ENCODE results near the gene C7.

C7 gene

DNA sequence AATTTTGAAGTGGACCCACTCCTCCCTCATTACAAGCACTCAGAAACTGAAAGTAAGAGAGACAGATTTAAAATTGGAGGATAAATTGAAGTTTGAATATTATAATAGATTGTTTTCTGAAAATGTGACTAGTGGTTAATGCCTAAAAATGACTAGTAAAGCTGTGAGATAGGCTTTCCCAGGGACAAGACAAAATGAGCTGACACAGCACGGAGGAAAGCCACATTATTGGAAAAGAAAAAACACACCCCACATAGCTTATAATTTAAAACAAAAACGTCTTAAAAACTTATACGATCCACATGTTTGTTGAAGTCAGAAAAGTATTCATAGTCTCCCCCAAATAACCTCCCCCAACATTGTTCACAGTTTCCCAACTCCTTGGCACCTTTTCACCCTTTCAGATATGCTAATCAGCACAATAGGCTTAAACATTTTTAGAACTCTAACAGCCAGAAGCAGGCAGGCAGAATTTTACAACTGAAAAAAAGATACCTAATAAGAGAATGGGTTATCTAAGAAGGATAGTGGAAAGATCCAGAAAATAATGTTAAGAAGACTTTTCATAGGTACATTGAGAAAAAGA lies 6.1 kb downstream of the C7 start:
- no peak for DNase-seq (ENCODE audit: low read depth in 2 of 2, low spot score in 1 of 2)

DNA sequence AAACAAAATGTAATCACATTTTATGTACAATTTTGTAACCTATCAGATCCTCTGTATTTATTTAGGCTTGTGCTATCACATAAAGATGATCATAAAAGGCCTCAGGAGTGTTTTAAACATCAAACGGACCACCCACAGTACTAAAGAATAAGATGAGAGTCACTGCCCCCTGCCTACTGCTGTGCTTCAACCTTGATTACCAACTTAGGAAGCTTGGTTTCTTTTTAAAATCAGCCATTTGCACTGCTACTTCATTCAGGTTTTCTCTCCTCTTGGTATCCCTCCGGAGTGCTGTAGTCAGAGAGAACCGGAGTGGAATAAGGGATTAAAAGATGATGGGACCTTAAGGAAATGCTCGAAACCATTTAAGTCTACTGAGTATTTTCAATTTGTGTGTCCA lies 6.9 kb downstream of the C7 start:
- no peak for DNase-seq (ENCODE audit: low read depth in 2 of 2, low spot score in 1 of 2)

DNA sequence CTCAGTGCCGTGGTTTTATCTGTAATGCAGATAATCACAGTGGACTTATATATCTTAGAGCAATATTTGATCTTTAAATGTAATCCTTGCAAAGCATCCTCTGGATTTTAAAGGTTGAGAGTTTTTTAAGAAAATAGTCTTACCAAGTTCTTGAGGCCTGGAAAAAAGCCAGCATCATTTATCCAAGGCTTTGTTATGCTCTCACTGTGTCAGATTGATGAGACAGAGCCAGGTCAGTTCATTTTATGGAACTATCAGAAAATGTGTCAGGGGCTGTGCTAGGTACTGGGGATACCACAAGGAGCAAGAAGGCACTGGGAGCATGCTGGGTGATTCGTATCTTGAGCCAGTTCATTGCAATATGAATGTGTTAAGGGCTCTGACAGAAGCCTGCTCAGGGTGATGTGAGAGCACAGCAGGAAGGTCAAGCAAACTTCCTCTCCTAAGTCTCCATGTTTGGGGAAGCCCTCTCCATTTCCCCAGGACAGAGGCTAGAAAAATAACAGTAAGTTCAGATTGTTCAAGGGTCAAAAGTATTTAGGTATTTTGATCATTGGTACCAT lies 19.7 kb downstream of the C7 start:
- DNase-seq (ENCODE audit: low read depth in 2 of 2, low spot score in 1 of 2): no peak

DNA sequence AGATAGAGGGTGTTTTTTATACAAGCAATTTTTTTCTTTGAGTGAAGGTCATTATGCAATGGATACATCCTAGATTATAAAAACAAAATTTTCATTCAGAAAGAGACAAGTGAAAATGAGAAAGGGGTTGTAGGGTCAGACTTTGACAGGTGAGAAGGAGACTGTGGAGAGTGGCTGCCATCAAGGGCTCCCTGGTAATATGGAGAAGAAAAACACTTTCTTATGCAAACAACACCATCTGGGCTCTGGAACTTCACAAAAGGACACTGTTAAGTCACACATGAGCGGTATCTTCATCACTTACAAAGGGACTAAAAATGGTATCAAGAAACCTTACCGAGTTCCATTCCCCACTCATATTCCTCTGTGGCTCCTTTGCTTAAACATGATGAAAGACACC lies 23.5 kb downstream of the C7 start:
- no peak for DNase-seq (ENCODE audit: low read depth in 2 of 2, low spot score in 1 of 2)

DNA sequence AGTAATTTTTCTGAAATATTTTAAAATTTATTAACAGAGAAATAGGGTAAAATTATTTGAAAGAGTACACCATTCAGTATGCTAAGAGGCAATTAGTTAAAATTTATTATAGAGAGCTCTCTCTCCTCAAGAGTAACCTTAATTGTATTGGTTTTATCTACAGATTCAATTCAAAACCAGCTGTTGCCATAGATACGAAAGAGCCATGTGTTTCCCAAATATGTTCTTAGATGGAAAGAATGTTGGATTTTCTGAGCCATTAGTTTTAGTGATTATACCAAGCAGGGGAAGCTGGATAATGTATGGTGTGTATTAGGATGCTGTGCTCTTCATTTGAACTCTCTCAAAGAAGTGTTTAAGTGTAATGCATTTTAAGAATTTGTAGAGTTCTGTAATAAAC lies 27.8 kb downstream of the C7 start:
- DNase-seq (ENCODE audit: low read depth in 2 of 2, low spot score in 1 of 2): no peak

DNA sequence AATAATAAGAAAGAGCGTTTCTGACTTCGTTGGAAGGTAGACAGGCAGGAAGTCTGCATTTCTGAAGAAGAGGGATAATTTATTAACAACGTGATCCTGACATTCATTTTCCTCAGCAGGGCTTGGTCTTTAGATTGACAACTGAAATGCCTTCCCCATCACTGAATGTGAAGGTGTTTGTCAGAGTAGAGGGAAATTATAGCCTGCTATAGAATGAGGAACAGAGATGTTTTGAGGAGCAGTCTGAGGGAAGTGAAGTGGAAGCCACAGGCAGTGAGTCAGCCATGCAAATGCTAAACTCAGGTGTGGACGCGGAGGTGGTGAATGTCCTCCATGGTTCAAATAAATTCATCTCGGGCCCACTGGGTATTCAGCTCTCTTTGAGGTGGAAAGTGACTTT lies 30.5 kb downstream of the C7 start:
- no peak for DNase-seq (ENCODE audit: low read depth in 2 of 2, low spot score in 1 of 2)

DNA sequence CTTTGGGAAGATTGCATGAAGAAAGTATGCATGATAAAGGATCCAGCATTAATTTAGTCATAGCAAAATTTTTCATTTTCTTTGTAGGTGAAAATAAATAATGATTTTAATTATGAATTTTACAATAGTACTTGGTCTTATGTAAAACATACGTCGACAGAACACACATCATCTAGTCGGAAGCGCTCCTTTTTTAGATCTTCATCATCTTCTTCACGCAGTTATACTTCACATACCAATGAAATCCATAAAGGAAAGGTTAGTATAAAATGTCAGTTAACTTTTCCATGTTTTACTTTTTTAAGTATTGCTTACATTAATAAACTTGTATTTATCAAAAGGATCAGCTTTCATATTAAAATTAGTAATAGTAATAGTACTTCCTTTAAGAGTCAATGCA lies 35.8 kb downstream of the C7 start:
- DNase-seq (ENCODE audit: low read depth in 2 of 2, low spot score in 1 of 2): no peak

DNA sequence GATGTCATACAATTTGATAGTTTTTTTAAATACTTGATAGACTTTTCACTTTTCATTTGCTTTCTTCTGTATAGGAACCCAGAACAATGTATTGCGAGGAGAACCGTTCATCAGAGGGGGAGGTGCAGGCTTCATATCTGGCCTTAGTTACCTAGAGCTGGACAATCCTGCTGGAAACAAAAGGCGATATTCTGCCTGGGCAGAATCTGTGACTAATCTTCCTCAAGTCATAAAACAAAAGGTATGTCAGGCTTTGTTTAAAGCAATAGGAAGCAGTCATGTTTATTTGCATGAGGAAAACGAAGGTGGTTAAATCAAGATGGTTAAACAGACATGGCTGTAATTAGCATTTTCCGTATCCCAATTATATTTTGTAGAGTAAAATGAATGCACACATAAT lies 46.0 kb downstream of the C7 start:
- DNase-seq (ENCODE audit: low read depth in 2 of 2, low spot score in 1 of 2): no peak

DNA sequence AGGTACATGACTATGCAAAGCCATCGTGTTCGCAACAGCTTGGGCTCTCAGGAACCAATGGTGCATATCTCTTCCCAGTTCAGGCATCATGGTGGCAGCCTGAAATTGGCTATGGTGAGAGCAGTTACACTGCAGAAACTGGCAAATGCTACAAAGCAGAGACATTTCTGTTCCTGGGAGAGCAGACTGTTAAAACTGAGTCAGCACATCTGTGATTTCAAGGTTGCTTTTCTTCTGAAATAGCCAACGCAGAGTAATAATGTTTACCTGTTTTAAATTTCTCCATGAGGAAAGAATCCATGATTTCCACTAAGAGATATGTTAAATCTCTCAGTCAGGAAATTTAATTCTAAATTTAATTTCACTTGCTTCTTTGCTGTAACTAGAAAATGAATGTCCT lies 47.8 kb downstream of the C7 start:
- no peak for DNase-seq (ENCODE audit: low read depth in 2 of 2, low spot score in 1 of 2)

DNA sequence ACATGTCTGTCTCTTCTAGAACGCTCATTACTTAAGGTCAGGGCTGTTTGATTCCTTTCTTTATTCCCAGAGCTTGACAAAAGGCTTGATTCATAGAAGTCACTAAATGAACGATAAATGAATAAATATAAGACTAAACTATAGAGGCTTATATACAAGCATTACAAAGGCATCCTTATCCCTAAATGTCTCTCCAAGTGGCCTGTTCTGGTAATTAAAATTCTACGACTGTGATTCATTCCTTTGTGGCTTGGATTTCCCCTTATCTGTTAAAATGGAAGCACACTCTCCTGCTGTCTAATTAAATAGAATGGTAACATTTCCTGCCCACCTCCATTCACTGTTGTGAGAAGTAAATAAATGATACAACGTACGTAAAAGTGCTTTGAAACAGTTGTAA lies 49.5 kb downstream of the C7 start:
- no peak for DNase-seq (ENCODE audit: low read depth in 2 of 2, low spot score in 1 of 2)

DNA sequence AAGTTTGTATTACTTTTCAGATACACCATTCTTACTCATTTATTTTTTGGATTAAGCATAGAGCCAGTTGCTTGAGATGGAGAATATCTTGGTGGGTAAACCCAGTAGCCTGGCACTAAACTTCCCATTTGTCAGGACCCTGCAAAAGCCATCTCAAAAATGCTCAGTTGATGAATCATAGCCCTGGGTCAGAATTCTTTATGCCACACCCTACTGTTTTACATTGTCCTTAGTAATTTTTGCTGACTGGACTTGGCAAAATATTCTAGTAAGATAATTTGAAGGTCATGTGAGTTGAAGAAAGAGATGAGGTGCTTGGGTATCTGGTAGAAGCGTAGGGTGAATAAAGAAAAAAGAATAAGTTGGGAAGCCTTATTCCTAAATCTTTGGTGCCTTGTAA lies 50.7 kb downstream of the C7 start:
- DNase-seq (ENCODE audit: low read depth in 2 of 2, low spot score in 1 of 2): no peak

DNA sequence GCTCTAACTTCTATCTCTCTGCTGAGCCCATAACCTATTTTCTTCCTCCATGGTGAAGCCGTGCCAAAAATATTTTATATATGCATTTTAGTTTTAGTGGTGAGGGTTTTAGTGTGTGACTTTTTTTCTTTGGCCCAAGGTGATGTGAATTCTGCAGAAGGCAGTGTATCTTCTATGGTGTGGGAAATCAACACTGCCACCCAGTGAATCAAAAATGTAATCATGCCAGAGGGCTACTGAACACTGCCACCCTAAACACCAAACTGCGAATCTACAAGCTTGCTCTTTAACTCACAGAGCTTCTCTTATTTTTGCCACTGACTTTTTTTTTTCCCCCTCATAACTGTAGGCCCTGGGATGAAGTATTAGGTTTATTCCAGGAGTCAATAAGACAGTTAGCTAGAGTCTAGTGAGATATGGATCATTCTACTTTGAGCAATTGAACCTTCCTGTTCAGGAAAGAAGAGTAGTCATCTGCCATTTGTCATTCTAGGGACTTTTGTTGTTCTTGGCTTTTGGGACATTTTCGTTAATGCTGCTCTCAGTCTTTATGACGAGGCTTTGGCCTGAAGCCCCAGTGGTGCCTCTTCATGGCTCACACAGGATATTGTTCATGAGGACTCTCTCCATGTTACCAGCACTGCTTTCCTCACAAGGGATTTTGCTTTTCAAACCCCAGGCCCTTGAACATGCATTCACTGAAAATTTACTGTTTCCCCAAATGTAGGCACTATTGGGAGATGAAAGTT lies 53.1 kb downstream of the C7 start:
- DNase-seq (ENCODE audit: low read depth in 2 of 2, low spot score in 1 of 2): no peak

DNA sequence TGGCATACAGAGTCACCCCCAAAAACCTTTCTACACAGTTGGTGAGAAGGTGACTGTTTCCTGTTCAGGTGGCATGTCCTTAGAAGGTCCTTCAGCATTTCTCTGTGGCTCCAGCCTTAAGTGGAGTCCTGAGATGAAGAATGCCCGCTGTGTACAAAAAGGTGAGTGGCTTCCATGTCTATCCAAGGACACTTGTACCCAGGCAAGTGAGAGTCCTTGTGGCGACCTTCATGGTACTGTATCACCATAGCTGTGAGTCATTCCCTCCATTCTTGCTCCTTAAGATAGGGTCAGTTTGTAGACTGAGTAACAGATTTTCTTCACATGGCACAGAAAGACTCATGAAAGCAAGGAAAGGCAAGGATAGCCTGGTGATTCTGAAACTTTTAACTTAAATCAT lies 63.1 kb downstream of the C7 start:
- DNase-seq (ENCODE audit: low read depth in 2 of 2, low spot score in 1 of 2): no peak

DNA sequence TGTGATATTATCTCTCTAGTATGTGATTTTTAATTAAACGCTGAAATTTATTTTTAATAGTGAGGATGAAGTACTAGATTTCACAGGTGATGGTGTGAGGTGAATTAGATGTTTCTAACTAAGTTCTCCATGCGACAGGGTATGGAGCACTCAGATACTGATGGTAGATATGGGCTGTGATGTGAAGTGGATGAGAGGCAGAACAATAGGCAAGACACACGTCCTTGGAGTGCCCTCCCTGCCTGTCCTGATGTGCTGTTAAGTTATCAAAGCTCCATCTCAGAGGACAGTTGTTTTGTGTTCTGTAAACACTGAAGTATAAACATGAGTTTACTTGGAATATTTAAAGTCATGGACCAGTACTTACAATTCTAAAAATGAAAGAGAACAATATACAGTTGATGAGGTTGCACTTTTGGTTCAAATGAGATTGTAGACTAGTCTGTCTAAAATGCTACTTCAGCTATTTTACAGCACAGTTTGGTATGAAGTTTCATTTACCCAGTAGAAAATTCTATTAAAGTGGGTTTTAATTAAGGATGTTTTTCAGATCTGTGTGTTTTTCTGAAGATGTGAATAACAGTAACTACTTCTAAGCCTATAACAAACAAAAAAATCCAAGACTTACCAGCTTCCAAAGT lies 64.2 kb downstream of the C7 start:
- DNase-seq (ENCODE audit: low read depth in 2 of 2, low spot score in 1 of 2): no peak

DNA sequence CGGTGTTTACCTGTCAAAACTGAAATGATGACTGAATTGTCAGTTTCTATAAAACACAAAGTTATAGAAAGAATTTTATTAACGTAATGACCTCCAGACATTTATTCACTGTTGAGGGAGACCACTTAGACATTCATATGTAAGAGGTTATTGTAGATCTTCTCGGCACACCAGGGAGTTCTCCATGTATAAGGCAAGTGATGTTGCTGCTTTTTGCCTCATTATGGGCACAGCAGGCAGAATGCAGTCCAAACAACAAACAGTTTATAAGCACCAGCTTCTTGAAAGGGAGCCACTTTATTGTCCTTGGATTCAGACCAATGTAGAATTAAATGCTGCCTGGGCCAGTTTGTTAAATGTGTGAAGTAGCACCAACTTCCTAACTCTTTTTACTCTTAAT lies 66.7 kb downstream of the C7 start:
- DNase-seq (ENCODE audit: low read depth in 2 of 2, low spot score in 1 of 2): no peak

DNA sequence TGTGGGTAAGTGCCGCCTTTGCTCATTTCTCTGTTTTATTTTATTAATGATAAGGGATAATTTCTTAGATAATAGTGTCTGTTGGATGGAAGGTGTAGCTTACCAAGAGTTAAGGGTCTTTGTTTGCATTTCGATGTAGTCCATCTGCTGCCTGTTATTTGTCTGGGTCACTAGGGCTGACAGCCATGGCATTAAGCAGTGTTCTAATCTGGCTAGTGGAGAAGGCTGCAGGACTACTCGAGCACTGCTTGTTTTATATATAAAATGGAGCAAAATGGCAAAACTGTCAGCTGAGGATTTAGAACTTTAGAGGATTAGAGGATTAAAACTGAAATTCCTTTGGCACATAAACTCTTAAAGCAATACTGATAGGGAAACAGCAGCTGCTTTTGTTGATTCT lies 67.5 kb downstream of the C7 start:
- DNase-seq (ENCODE audit: low read depth in 2 of 2, low spot score in 1 of 2): no peak

DNA sequence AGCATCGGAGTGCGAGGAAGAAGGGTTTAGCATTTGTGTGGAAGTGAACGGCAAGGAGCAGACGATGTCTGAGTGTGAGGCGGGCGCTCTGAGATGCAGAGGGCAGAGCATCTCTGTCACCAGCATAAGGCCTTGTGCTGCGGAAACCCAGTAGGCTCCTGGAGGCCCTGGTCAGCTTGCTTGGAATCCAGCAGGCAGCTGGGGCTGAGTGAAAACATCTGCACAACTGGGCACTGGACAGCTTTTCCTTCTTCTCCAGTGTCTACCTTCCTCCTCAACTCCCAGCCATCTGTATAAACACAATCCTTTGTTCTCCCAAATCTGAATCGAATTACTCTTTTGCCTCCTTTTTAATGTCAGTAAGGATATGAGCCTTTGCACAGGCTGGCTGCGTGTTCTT lies 72.1 kb downstream of the C7 start:
- DNase-seq (ENCODE audit: low read depth in 2 of 2, low spot score in 1 of 2): no peak

DNA sequence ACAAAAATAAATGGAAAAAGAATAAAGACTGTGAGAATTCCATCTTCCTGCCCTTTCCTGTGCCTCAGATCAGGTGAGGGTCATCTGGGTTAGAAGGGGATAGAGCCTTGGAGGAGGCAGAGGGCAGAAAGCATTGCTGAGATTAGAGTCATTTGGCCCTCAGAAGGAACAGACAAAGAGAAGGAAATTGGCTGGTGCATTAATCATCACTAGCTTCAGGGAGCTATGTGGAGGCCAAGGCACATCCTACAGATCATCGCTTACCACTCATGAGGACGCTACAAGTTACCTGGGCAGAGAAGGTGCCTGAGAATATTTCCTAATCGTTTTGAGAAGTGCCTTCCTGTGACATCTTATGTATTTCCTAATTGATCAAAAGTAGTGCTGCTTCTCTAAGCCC lies 74.5 kb downstream of the C7 start:
- DNase-seq (ENCODE audit: low read depth in 2 of 2, low spot score in 1 of 2): no peak

DNA sequence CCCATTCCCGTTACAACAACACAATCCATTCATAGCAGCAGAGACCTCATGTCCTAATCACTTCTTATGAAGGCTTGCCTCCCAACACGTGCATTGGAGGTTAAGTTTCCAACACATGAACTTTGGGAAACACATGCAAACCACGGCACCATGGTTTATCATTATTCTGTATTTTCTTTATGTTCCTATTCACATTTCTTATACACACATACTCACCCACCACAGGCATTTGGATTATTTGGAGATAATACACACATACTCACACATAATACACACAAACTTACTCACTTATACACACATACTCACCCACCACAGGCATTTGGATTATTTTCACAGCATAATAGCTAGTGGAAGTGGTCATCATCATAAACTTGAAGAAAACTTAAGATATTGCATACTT lies 75.6 kb downstream of the C7 start:
- no peak for DNase-seq (ENCODE audit: low read depth in 2 of 2, low spot score in 1 of 2)

DNA sequence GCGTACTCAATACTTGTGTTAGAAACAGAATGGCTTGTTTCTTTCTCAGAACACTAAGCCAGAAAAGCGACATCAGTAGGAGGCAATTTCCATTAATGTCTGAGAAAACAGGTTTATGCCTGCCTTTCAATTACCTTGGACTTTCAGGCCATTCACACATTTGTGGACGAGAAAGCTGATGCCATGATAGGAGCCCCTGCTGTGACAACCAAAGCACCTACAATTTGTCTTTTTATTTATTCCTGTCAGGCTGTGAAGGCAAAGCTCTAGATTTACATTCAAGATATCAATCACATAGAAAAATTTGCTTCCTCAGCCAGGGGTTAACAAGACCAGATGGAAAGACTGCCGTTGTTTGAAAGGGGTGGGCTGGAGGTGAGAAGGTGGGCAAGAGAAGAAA lies 76.2 kb downstream of the C7 start:
- no peak for DNase-seq (ENCODE audit: low read depth in 2 of 2, low spot score in 1 of 2)

DNA sequence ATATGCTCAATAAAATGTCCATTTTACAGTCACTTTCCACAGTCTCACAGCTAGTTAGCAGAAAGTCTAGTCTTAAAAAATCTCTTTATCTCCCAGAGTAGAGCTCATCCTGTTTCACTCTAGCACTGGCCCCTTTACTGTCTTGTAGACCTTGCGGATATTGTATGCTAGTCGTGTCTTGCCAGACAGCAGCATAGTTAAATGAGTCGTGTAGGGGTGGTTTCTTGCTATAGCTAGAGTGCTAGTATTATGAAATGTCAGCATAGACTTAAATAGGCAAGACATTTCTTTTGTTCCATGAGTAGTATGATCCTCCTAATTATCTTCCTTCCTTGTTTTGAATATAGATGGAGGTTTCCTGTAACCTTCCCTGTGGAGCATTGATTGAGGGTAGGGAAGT lies 77.4 kb downstream of the C7 start:
- DNase-seq (ENCODE audit: low read depth in 2 of 2, low spot score in 1 of 2): no peak

DNA sequence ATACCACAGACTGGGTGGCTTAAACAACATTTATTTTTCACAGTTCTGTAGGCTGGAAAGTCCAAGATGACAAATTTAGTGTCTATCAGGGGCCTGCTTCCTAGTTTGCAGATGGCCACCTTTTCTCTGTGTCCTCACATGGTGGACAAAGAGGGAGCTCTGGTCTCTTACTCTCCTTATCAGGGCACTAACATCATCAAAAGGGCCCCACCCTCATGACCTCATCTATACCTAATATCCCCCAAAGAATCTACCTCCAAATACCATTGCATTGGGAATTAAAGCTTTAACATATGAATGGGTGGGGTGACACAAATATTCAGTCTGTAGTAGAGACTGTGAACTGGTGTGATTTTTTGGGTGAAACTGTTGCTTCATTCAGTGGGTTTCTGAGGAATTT lies 78.1 kb downstream of the C7 start:
- DNase-seq (ENCODE audit: low read depth in 2 of 2, low spot score in 1 of 2): no peak
